ENCODE results near the gene SHLD1. TPM values are rescaled to one million over a fixed set of nuclear protein-coding genes. Genes with fewer than 3 reads are reported as not detected.

SHLD1 gene
- total and polyA plus RNA-seq, 2 experiments from 2014 or later: 1.4 to 15.0 TPM

GRCh38 chr20:5893621-5894020, 143.4 kb downstream of the SHLD1 start:
- no peak overlapping the region for H3K4me3 ChIP-seq
- no peaks in the 10 kb centered on the region for H4K20me1 ChIP-seq (replicated peaks; ENCODE audit: insufficient read depth)
- Mint-ChIP-seq H3K27ac (no peak overlapping the region), H3K36me3 (ENCODE audit: low read depth) (no peaks in the 10 kb centered on the region), H3K27me3 (ENCODE audit: insufficient read depth, low read depth, poor library complexity) (peaks cover 4% of the 10 kb centered on the region), H3K4me3 (no peak overlapping the region), H3K9me3 (no peaks in the 10 kb centered on the region), H3K4me1 (no peaks in the 10 kb centered on the region)
- H3K36me3 ChIP-seq (ENCODE audit: insufficient read depth): no peaks in the 10 kb centered on the region
- no peaks in the 10 kb centered on the region for H3K4me1 ChIP-seq (ENCODE audit: insufficient read depth)
- ATAC-seq: no peak
- no peaks in the 10 kb centered on the region for H3K9me2 ChIP-seq (ENCODE audit: insufficient read depth)
- no peaks in the 10 kb centered on the region for H3K27me3 ChIP-seq (ENCODE audit: insufficient read depth)
- no peak overlapping the region for H2AFZ ChIP-seq
- H3K27ac ChIP-seq (ENCODE audit: low read depth): no peak overlapping the region
- no peak for TF ChIP-seq REST (IDR thresholded peaks at IDR 0.05; ENCODE audit: unreplicated experiment)
- no peak for TF ChIP-seq CTCF (conservative IDR thresholded peaks at IDR 0.05; ENCODE audit: low read depth in 2 of 2)
- TF ChIP-seq EZH2 (IDR thresholded peaks at IDR 0.05; ENCODE audit: low read depth, unreplicated experiment): no peak
- no peak for TF ChIP-seq STAT1 (IDR thresholded peaks at IDR 0.05; ENCODE audit: unreplicated experiment)
- TF ChIP-seq JUNB (IDR thresholded peaks at IDR 0.05; ENCODE audit: unreplicated experiment): no peak
- TF ChIP-seq ZNF462 (CRISPR knock-in tag; IDR thresholded peaks at IDR 0.05): no peak
- no peak for DNase-seq (ENCODE audit: low spot score)
- H3K4me2 ChIP-seq: no peak overlapping the region
- H3K79me2 ChIP-seq (replicated peaks; ENCODE audit: insufficient read depth): no peaks in the 10 kb centered on the region
- H3F3A ChIP-seq (replicated peaks; ENCODE audit: low read depth): no peaks in the 10 kb centered on the region
